IMR-90 (cell line): ENCODE results near the gene CLEC16A. TPM values are rescaled to one million over a fixed set of nuclear protein-coding genes. Genes with fewer than 3 reads are reported as not detected.

Source experiments
- ATAC-seq: fragments of 200-7000 bp; cut with Tn5 transposase; 2 replicates; pipeline ENCODE4 v1.9.1; 2020; ENCODE audit warnings: low read depth, mild to moderate bottlenecking, moderate library complexity
- BruUV-seq: library from RNA; stranded (reverse); fragments of 400-500 nt; replicated peaks from 2 replicates; lab custom pipeline; 2021; lab: Mats Ljungman, UMichigan
- CTCF ChIA-PET: fragments of 300-600 bp; formaldehyde crosslinking; extraction: SDS; loops from one replicate; lab custom pipeline; 2021; ENCODE audit warnings: antibody characterized with exemption; lab: Yijun Ruan, JAX
- POLR2A ChIA-PET: fragments of 300-600 bp; sonication (Branson Sonifier 250); formaldehyde crosslinking; loops from one replicate; lab custom pipeline; 2022; ENCODE audit warnings: antibody characterized with exemption; ENCODE audit not compliant: unreplicated experiment; lab: Charles Lee
- DNase-seq: peaks from one replicate; pipeline ENCODE4 v3.0.0; 2013
- H2AFZ ChIP-seq: replicated peaks from 2 replicates; pipeline ENCODE3; 2013; ENCODE audit warnings: low read length, mild to moderate bottlenecking; ENCODE audit not compliant: poor library complexity
- H2AK5ac ChIP-seq: 2 replicates; pipeline ENCODE4 v1.6.1; 2013; ENCODE audit warnings: low read depth, low read length, inconsistent platforms
- H2AK9ac ChIP-seq: replicated peaks from 2 replicates; pipeline ENCODE3; 2013; ENCODE audit warnings: mild to moderate bottlenecking, low read depth, low read length, moderate library complexity; ENCODE audit not compliant: poor library complexity
- H2BK120ac ChIP-seq: 2 replicates; pipeline ENCODE4 v1.6.1; 2013; ENCODE audit warnings: low read depth, low read length, inconsistent platforms
- H2BK15ac ChIP-seq: 3 replicates; pipeline ENCODE4 v1.6.1; 2013; ENCODE audit warnings: low read depth, low read length, inconsistent platforms
- H2BK20ac ChIP-seq: 2 replicates; pipeline ENCODE4 v1.6.1; 2013; ENCODE audit warnings: low read depth, mild to moderate bottlenecking, inconsistent platforms, low read length, moderate library complexity
- H2BK5ac ChIP-seq: 2 replicates; pipeline ENCODE4 v1.6.1; 2013; ENCODE audit warnings: mild to moderate bottlenecking, low read depth, low read length, inconsistent platforms; ENCODE audit not compliant: poor library complexity, severe bottlenecking
- H3K14ac ChIP-seq: replicated peaks from 2 replicates; pipeline ENCODE4 v1.6.1; 2013; ENCODE audit warnings: low read depth, low read length, inconsistent platforms
- H3K18ac ChIP-seq: 2 replicates; pipeline ENCODE4 v1.6.1; 2013; ENCODE audit warnings: low read depth, low read length, control low read depth
- H3K23ac ChIP-seq: 2 replicates; pipeline ENCODE4 v1.6.1; 2013; ENCODE audit warnings: low read depth, low read length, inconsistent platforms
- H3K27ac ChIP-seq: 2 replicates; pipeline ENCODE4 v1.5.1; 2013; ENCODE audit warnings: mild to moderate bottlenecking, control low read depth, low read length; ENCODE audit not compliant: insufficient read depth
- H3K27me3 ChIP-seq: 2 replicates; pipeline ENCODE4 v1.6.1; 2013; ENCODE audit warnings: low read length; ENCODE audit not compliant: control insufficient read depth, insufficient read depth
- H3K36me3 ChIP-seq: 2 replicates; pipeline ENCODE4 v1.6.1; 2013; ENCODE audit warnings: low read length, mixed read lengths; ENCODE audit not compliant: control insufficient read depth, insufficient read depth
- H3K4ac ChIP-seq: 2 replicates; pipeline ENCODE4 v1.6.1; 2013; ENCODE audit warnings: low read depth, low read length, inconsistent platforms
- H3K4me1 ChIP-seq: 2 replicates; pipeline ENCODE4 v1.6.1; 2013; ENCODE audit warnings: low read length, mixed read lengths; ENCODE audit not compliant: control insufficient read depth, insufficient read depth
- H3K4me2 ChIP-seq: 2 replicates; pipeline ENCODE4 v1.6.1; 2013; ENCODE audit warnings: low read depth, mild to moderate bottlenecking, control low read depth, low read length, moderate library complexity
- H3K4me3 ChIP-seq: 2 replicates; pipeline ENCODE4 v1.5.1; 2013; ENCODE audit warnings: low read depth, mild to moderate bottlenecking, control low read depth, low read length, moderate library complexity; ENCODE audit not compliant: insufficient read depth
- H3K56ac ChIP-seq: 2 replicates; pipeline ENCODE4 v1.6.1; 2013; ENCODE audit warnings: low read length, inconsistent platforms; ENCODE audit not compliant: insufficient read depth; ENCODE audit errors: extremely low read depth
- H3K79me1 ChIP-seq, 2 experiments: 2 replicates each; pipeline ENCODE4 v1.6.1; 2013; ENCODE audit warnings: low read length in 2 of 2, inconsistent platforms in 1 of 2, low read depth in 1 of 2
- H3K9ac ChIP-seq: 2 replicates; pipeline ENCODE4 v1.6.1; 2013; ENCODE audit warnings: low read depth, low read length, control low read depth
- H3K9me1 ChIP-seq: 2 replicates; pipeline ENCODE4 v1.6.1; 2013; ENCODE audit warnings: low read length, inconsistent platforms; ENCODE audit not compliant: insufficient read depth
- H3K9me3 ChIP-seq: 2 replicates; pipeline ENCODE4 v1.6.1; 2013; ENCODE audit warnings: low read length; ENCODE audit not compliant: control insufficient read depth, insufficient read depth
- H4K20me1 ChIP-seq: 2 replicates; pipeline ENCODE4 v1.6.1; 2013; ENCODE audit warnings: low read length, inconsistent platforms; ENCODE audit not compliant: insufficient read depth
- H4K5ac ChIP-seq: 2 replicates; pipeline ENCODE4 v1.6.1; 2013; ENCODE audit warnings: mild to moderate bottlenecking, low read depth, low read length, control low read depth
- H4K8ac ChIP-seq, 2 experiments: 2 replicates each; pipeline ENCODE4 v1.6.1; 2013; ENCODE audit warnings: low read depth in 2 of 2, low read length in 2 of 2, control low read depth in 1 of 2, inconsistent platforms in 1 of 2
- H4K91ac ChIP-seq: 2 replicates; pipeline ENCODE4 v1.6.1; 2013; ENCODE audit warnings: low read depth, low read length, inconsistent platforms; ENCODE audit not compliant: insufficient read depth
- BHLHE40 ChIP-seq: fragments of 150-350 bp; IDR thresholded peaks from 2 replicates; pipeline ENCODE4 v1.6.1; 2016; ENCODE audit warnings: mild to moderate bottlenecking, low read depth, low read length
- FOS ChIP-seq: fragments of 150-350 bp; IDR thresholded peaks from 2 replicates; pipeline ENCODE4 v1.6.1; 2016; ENCODE audit warnings: low read depth, low read length
- RFX5 ChIP-seq: IDR thresholded peaks from 2 replicates; pipeline ENCODE4 v1.8.0; 2012; ENCODE audit warnings: low read depth, mild to moderate bottlenecking, low read length, moderate library complexity
- WGBS, 2 experiments: methylation state at CpG; one replicate each; pipeline versions ENCODE4 v1.1.5 to v1.1.7; 2013; ENCODE audit warnings: missing lambda C conversion rate in 2 of 2; ENCODE audit not compliant: insufficient read length in 1 of 2; ENCODE audit errors: extremely low coverage in 2 of 2; 5-methylcytosine and 5-hydroxymethylcytosine counted together
- dilution Hi-C: fragments of 300-500 bp; cut with HindIII; formaldehyde crosslinking; loops from one replicate; pipeline ENCODE4 v1.14.3; 2018; ENCODE audit warnings: low sequenced_read_pairs; ENCODE audit not compliant: unreplicated experiment
- in situ Hi-C: fragments of 300-500 bp; cut with MboI; formaldehyde crosslinking; loops from 3 replicates; pipeline ENCODE4 v1.14.3; 2019; ENCODE audit warnings: low sequenced_read_pairs, inconsistent platforms, mixed read lengths
- intact Hi-C: fragments of 100-400 bp; cut with micrococcal nuclease; formaldehyde crosslinking; loops from 2 replicates; pipeline ENCODE4 v1.10.0; 2022
- polyA plus RNA-seq, 3 experiments: library from polyadenylated mRNA; depleted of rRNA; stranded (reverse); fragments of >200 nt; gene quantifications; 2 replicates each; pipeline ENCODE4 v1.2.3, GENCODE V29; 2012; ENCODE audit warnings: low replicate concordance in 1 of 3
- total RNA-seq: library from RNA; depleted of rRNA; stranded (reverse); fragments of >200 nt; gene quantifications from 2 replicates; pipeline ENCODE4 v1.2.3, GENCODE V29; 2012
- TF ChIP-seq, protein P1 (sequence below): fragments of 150-350 bp; IDR thresholded peaks from 2 replicates; pipeline ENCODE4 v1.6.1; 2016; ENCODE audit warnings: low read depth, mild to moderate bottlenecking, low read length, moderate library complexity, borderline replicate concordance
- TF ChIP-seq, protein P2 (sequence below): conservative IDR thresholded peaks from 2 replicates; pipeline ENCODE4 v1.5.1; 2012; ENCODE audit warnings: mild to moderate bottlenecking, low read depth, low read length, improper control_type of control experiment

CLEC16A gene
- total and polyA plus RNA-seq, 2 of the 4 experiments (the other 2 are of a cell fraction) = 15.9 to 16.5 TPM

DNA sequence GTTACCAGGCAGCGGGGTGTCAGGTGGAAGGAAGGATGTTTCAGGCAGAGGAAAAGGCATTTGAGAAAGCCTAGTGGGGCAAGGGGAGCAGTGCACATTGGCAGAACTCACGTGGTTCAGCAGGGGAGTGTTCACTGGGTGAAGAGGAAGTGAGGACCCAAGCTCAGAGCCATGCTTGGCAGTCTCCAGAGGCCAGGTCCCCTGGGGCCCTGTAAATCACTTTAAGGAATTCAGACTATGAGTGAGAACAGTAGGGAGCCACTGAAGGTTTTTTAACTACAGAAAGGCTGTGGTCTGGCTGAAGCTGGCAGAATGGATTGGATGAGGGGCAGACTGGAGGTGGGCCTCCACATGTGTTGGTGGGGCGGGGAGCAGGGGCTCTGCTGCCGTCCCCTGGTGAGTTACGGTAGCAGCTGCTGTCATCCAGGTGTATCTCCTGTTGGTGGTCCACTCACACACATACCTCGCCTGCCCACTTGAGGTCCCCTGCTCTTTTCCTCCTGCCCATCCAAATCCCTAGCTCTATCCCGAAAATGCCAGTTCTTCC lies 5.1 kb downstream of the CLEC16A start:
- in situ Hi-C loops (loop anchor here (25.0 kb wide), 1 partner anchor 1837 kb away; no protein-coding TSS in a partner anchor), dilution Hi-C loops (no loop called here), intact Hi-C loops (no loop called here)
- 0 out of 2 replicates have a peak overlapping the region, but pooled peaks have one; percentile 7 for H3K23ac ChIP-seq
- no peak overlapping the region for H2BK5ac ChIP-seq
- H4K8ac ChIP-seq = no peak overlapping the region
- no peak overlapping the region for H2BK15ac ChIP-seq
- no peak overlapping the region for H3K18ac ChIP-seq
- DNase-seq (no peak), ATAC-seq (no peak)
- H3K14ac ChIP-seq = 0 out of 2 replicates have a peak overlapping the region, but pooled peaks have one; percentile 1
- H2AFZ ChIP-seq = no peak overlapping the region
- H3K27ac ChIP-seq = no peak overlapping the region
- no peaks in the 10 kb centered on the region for H3K27me3 ChIP-seq
- no peaks in the 10 kb centered on the region for H3K36me3 ChIP-seq
- no peak overlapping the region for H4K91ac ChIP-seq
- peaks cover 47 to 85% of the 10 kb centered on the region in 2 experiments for H3K79me1 ChIP-seq
- no peak overlapping the region for H2BK120ac ChIP-seq
- 76% methylated on average over 7 of the region's 7 CpGs; no CpG with 5 or more reads in 1 of the 2 experiments for WGBS, 2 experiments
- no peaks in the 10 kb centered on the region for H3K9me3 ChIP-seq
- no peak overlapping the region for H2AK9ac ChIP-seq
- no peak overlapping the region for H2BK20ac ChIP-seq
- peaks cover 24% of the 10 kb centered on the region for H3K4me1 ChIP-seq
- peak overlapping the region; percentile 56; the same call in 1 of the 2 replicates for H2AK5ac ChIP-seq
- no peak overlapping the region for H3K4me2 ChIP-seq
- CTCF ChIA-PET = no interaction called here
- POLR2A ChIA-PET = no interaction called here
- H4K5ac ChIP-seq = no peak overlapping the region
- H3K56ac ChIP-seq = no peak overlapping the region
- H3K9ac ChIP-seq = no peak overlapping the region
- H4K20me1 ChIP-seq = peaks cover 68% of the 10 kb centered on the region
- no peak overlapping the region for H3K4me3 ChIP-seq
- H3K4ac ChIP-seq = no peak overlapping the region
- peaks cover 36% of the 10 kb centered on the region for H3K9me1 ChIP-seq
- BruUV-seq = no TSS peak
- TF ChIP-seq RFX5 = 0 out of 2 replicates have a peak, but pooled peaks have one; percentile 38
- no peak for TF ChIP-seq BHLHE40
- TF ChIP-seq, protein P1, sequence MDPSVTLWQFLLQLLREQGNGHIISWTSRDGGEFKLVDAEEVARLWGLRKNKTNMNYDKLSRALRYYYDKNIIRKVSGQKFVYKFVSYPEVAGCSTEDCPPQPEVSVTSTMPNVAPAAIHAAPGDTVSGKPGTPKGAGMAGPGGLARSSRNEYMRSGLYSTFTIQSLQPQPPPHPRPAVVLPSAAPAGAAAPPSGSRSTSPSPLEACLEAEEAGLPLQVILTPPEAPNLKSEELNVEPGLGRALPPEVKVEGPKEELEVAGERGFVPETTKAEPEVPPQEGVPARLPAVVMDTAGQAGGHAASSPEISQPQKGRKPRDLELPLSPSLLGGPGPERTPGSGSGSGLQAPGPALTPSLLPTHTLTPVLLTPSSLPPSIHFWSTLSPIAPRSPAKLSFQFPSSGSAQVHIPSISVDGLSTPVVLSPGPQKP = no peak
- TF ChIP-seq, protein P2, sequence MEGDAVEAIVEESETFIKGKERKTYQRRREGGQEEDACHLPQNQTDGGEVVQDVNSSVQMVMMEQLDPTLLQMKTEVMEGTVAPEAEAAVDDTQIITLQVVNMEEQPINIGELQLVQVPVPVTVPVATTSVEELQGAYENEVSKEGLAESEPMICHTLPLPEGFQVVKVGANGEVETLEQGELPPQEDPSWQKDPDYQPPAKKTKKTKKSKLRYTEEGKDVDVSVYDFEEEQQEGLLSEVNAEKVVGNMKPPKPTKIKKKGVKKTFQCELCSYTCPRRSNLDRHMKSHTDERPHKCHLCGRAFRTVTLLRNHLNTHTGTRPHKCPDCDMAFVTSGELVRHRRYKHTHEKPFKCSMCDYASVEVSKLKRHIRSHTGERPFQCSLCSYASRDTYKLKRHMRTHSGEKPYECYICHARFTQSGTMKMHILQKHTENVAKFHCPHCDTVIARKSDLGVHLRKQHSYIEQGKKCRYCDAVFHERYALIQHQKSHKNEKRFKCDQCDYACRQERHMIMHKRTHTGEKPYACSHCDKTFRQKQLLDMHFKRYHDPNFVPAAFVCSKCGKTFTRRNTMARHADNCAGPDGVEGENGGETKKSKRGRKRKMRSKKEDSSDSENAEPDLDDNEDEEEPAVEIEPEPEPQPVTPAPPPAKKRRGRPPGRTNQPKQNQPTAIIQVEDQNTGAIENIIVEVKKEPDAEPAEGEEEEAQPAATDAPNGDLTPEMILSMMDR = no peak
- TF ChIP-seq FOS = no peak
